Measurements from ENCODE around the gene C1orf167.

Gene C1orf167

GRCh38 chr1:11807133-11807532 lies 45.1 kb downstream of the C1orf167 start:
- H3K4me2 ChIP-seq (ENCODE audit: low read length) = peak overlapping the region; percentile 91
- peak overlapping the region; percentile 61 for H3K27ac ChIP-seq (ENCODE audit: low read length)
- peaks cover 21% of the 10 kb centered on the region for H3K4me1 ChIP-seq (ENCODE audit: low read length)
- TF ChIP-seq CTCF (IDR thresholded peaks at IDR 0.05; ENCODE audit: low read depth, low read length) (no peak), EZH2phosphoT487 (IDR thresholded peaks at IDR 0.05; ENCODE audit: low read depth) (no peak)
- H3K4me3 ChIP-seq (ENCODE audit: low read length) = peak overlapping the region; percentile 98
- H3K79me2 ChIP-seq (ENCODE audit: low read length) = peaks cover 21% of the 10 kb centered on the region
- no peaks in the 10 kb centered on the region for H3K9me3 ChIP-seq (ENCODE audit: insufficient read depth, low read length)
- no peak overlapping the region for H2AFZ ChIP-seq (ENCODE audit: low read depth, low read length)
- peak overlapping the region; percentile 87 for H3K9ac ChIP-seq (ENCODE audit: low read length)
- no peaks in the 10 kb centered on the region for H4K20me1 ChIP-seq (ENCODE audit: insufficient read depth, low read length)
- peaks cover 14% of the 10 kb centered on the region for H3K36me3 ChIP-seq (replicated peaks; ENCODE audit: low read depth, low read length)
- H3K27me3 ChIP-seq (ENCODE audit: low read depth, low read length) = no peaks in the 10 kb centered on the region

GRCh38 chr1:11813021-11813420 lies 51.0 kb downstream of the C1orf167 start:
- H3K4me2 ChIP-seq (ENCODE audit: low read length) = no peak overlapping the region
- no peaks in the 10 kb centered on the region for H3K27me3 ChIP-seq (ENCODE audit: low read depth, low read length)
- no peak overlapping the region for H3K4me3 ChIP-seq (ENCODE audit: low read length)
- H3K27ac ChIP-seq (ENCODE audit: low read length) = no peak overlapping the region
- no peak overlapping the region for H2AFZ ChIP-seq (ENCODE audit: low read depth, low read length)
- no peak overlapping the region for H3K9ac ChIP-seq (ENCODE audit: low read length)
- H3K4me1 ChIP-seq (ENCODE audit: low read length) = peaks cover 14% of the 10 kb centered on the region
- no peaks in the 10 kb centered on the region for H3K9me3 ChIP-seq (ENCODE audit: insufficient read depth, low read length)
- no peaks in the 10 kb centered on the region for H4K20me1 ChIP-seq (ENCODE audit: insufficient read depth, low read length)
- H3K36me3 ChIP-seq (replicated peaks; ENCODE audit: low read depth, low read length) = peaks cover 23% of the 10 kb centered on the region
- H3K79me2 ChIP-seq (ENCODE audit: low read length) = peaks cover 7% of the 10 kb centered on the region; the same call in 1 of the 2 replicates
- TF ChIP-seq CTCF (IDR thresholded peaks at IDR 0.05; ENCODE audit: low read depth, low read length) = no peak
- TF ChIP-seq EZH2phosphoT487 (IDR thresholded peaks at IDR 0.05; ENCODE audit: low read depth) = no peak

GRCh38 chr1:11817192-11817591 lies 55.2 kb downstream of the C1orf167 start:
- Histone ChIP-seq H3K4me1 (ENCODE audit: low read length) (peaks cover 14% of the 10 kb centered on the region), H4K20me1 (ENCODE audit: insufficient read depth, low read length) (no peaks in the 10 kb centered on the region), H3K27ac (ENCODE audit: low read length) (no peak overlapping the region), H2AFZ (ENCODE audit: low read depth, low read length) (no peak overlapping the region), H3K79me2 (ENCODE audit: low read length) (peaks cover 7% of the 10 kb centered on the region; the same call in 1 of the 2 replicates), H3K36me3 (replicated peaks; ENCODE audit: low read depth, low read length) (peaks cover 19% of the 10 kb centered on the region), H3K9me3 (ENCODE audit: insufficient read depth, low read length) (no peaks in the 10 kb centered on the region), H3K4me2 (ENCODE audit: low read length) (no peak overlapping the region), H3K27me3 (ENCODE audit: low read depth, low read length) (no peaks in the 10 kb centered on the region), H3K4me3 (ENCODE audit: low read length) (no peak overlapping the region), H3K9ac (ENCODE audit: low read length) (no peak overlapping the region)
- TF ChIP-seq CTCF (IDR thresholded peaks at IDR 0.05; ENCODE audit: low read depth, low read length) (no peak), EZH2phosphoT487 (IDR thresholded peaks at IDR 0.05; ENCODE audit: low read depth) (no peak)

GRCh38 chr1:11822091-11822490 lies 60.1 kb downstream of the C1orf167 start:
- no peak overlapping the region for H2AFZ ChIP-seq (ENCODE audit: low read depth, low read length)
- no peaks in the 10 kb centered on the region for H3K27me3 ChIP-seq (ENCODE audit: low read depth, low read length)
- no peaks in the 10 kb centered on the region for H4K20me1 ChIP-seq (ENCODE audit: insufficient read depth, low read length)
- TF ChIP-seq EZH2phosphoT487 (IDR thresholded peaks at IDR 0.05; ENCODE audit: low read depth) (no peak), CTCF (IDR thresholded peaks at IDR 0.05; ENCODE audit: low read depth, low read length) (no peak)
- no peak overlapping the region for H3K4me2 ChIP-seq (ENCODE audit: low read length)
- H3K9ac ChIP-seq (ENCODE audit: low read length) = no peak overlapping the region
- H3K9me3 ChIP-seq (ENCODE audit: insufficient read depth, low read length) = no peaks in the 10 kb centered on the region
- H3K4me1 ChIP-seq (ENCODE audit: low read length) = no peaks in the 10 kb centered on the region
- H3K36me3 ChIP-seq (replicated peaks; ENCODE audit: low read depth, low read length) = peaks cover 9% of the 10 kb centered on the region
- no peak overlapping the region for H3K4me3 ChIP-seq (ENCODE audit: low read length)
- H3K79me2 ChIP-seq (ENCODE audit: low read length) = no peaks in the 10 kb centered on the region
- H3K27ac ChIP-seq (ENCODE audit: low read length) = no peak overlapping the region

Data from OCI-LY3 (cell line).